WI38 (cell line): ENCODE results near the gene HSPBP1.
A peak's percentile ranks its signal among the peaks of the same experiment; 100 is the strongest.
"Not testable (repeated sequence)": the region's sequence is repeated elsewhere in the genome, so short reads cannot be mapped to it uniquely, and the experiment has no call there.

Experiments used
- H3K4me3 ChIP-seq: 2 replicates; pipeline ENCODE4 v1.5.1; 2011; ENCODE audit warnings: low read depth, mild to moderate bottlenecking, control low read depth, low read length
- CTCF ChIP-seq: IDR thresholded peaks from 2 replicates; pipeline ENCODE4 v1.5.1; 2012; ENCODE audit warnings: low read depth, mild to moderate bottlenecking, control low read depth, low read length

Gene HSPBP1, protein sequence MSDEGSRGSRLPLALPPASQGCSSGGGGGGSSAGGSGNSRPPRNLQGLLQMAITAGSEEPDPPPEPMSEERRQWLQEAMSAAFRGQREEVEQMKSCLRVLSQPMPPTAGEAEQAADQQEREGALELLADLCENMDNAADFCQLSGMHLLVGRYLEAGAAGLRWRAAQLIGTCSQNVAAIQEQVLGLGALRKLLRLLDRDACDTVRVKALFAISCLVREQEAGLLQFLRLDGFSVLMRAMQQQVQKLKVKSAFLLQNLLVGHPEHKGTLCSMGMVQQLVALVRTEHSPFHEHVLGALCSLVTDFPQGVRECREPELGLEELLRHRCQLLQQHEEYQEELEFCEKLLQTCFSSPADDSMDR

DNA sequence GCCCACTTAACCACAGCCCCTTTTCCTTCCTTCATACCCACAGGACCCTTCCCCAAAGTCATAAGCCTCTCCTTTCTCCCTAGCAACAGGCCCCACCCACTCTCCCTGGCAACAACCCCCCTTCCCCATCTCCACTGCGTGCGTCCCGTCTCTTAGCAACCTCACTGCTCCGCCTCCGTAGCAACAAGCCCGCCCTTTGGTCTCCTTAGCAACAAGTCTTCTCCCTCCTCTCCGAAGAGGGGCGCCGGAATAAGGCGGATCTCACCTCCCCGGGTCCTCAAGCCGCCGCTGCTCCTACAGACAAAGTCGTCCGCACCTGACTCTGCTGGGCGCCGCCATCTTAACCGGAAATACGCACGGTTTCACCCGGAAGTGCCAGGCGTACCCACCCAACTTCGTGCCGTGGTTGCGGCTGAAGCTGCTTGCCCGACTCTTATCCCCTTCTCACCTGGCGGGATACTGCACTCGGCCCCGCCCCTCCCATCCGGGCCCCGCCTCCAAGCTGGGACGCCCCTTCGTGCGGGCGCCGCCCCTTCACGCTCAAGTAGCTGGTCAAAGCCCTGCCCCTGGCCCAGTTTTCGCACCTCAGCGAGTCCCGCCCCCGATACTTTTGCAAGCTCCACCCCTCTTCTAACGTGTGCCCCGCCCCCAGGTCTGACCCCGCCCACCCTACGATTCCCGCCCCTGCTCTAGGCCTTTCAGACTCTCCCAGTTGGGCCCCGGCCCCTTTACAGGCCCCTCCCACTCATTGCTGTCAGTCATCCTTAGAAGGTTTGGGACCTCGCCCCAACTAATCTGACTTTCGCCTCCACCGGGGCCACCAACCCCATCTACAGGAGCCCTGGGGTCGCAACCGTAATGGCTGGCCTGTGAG is at the start of gene HSPBP1:
Gene HSPBP1 (minus strand): TSS at position 341 of the 874 bp plus-strand sequence. CDS start 502 bp downstream, outside the sequence.
- TF ChIP-seq CTCF: no peak
- H3K4me3 ChIP-seq: peak within 1 kb of the TSS; percentile 88

- H3K4me3 ChIP-seq: not testable (repeated sequence)
These were observed 48.9 kb upstream of the HSPBP1 start for GRCh38 chr19:55328774-55329318.

DNA sequence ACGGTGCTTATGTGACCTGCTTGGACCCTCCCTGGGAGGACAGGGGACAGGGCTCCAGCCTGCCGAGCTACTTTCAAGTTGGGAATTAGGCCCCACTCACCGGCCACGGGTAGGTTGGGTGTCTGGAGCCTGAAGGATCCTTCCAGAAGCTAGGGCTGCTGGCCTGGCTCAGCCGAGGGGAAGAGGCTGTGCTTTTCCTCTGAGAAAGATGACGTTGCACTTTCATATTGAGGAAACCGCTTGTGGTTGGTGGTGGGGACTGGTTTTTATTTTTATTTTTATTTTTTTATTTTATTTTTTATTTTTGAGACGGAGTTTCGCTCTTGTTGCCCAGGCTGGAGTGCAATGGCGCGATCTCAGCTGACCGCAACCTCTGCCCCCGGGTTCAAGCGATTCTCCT is 45.3 kb upstream of the HSPBP1 start, which contains the start of gene TMEM150B:
Gene TMEM150B (minus strand): TSS at position 170 of the 400 bp plus-strand sequence. CDS start 4,305 bp downstream, outside the sequence.
- no peak within 1 kb of the TSS for H3K4me3 ChIP-seq
- no peak for TF ChIP-seq CTCF

- no peak overlapping the region for H3K4me3 ChIP-seq
- TF ChIP-seq CTCF: no peak
These were observed 44.8 kb upstream of the HSPBP1 start for GRCh38 chr19:55324662-55325061.

DNA sequence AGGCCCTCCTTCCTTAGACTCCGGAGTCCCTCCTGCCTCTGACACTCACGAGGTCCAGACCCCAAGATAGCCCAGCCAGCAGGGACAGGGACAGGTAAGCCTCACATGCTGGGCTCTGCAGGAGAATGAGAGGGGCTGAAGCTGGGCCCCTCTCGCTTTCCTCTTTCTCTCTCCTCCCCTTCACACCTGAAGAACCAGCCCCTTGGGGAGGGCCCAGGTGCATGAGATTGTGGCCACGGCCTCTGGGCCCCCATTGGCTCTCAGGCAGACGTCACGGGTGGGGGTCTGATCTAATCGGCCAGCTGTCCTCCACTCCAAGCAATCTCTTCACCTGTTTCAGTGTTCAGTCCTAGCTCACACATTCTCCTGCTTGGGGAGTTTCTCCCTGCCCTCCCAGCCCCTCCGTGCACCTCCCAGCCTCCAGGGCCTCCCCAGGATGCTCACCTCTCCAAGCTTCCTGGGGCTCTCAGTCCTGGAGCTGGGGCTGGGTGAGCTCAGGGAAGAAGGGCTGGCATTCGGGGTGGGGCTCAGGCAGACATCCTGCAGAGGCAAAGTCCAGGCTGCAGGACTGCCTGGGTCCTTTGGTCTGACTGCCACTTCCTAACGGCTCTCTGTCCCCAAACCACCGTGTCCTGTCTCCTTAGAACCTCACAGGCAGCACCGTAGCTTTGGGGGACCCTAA is 42.4 kb upstream of the HSPBP1 start:
- no peak overlapping the region for H3K4me3 ChIP-seq
- TF ChIP-seq CTCF: no peak

DNA sequence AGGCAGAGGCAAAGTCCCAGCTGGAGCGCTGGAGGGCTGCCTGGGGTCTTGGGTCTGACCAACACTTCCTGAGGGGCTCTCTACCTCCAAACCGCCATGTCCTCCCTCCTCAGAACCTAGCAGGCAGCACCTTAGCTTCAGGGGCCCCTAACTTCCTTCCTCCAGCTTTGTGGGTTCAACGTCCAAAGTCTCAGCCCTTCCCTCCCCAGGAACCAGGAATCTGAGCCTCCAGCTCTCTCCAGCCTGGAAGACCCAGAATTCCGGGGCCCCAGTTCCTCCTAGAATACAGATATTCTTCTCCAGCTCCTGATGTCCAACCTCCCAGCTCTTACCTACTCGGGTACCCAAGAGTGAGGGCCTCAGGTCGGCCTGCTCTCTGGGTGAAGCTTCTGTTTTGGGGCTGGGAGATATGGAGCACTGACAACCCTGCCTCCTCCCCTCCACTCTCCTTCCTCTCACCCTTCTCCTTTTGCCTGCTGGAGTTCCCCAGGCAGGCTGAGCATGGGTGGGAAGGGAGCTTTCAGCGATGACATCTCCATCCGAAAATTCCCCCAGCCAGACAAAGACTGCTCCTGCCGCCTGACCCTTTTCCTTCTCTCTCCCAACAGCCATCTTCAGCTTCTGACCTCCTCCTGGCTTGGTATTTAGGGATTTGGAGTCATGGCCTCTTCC is 41.7 kb upstream of the HSPBP1 start:
- no peak for TF ChIP-seq CTCF
- H3K4me3 ChIP-seq: no peak overlapping the region
